ENCODE data around the gene ASB13. TPM values are rescaled to one million over a fixed set of nuclear protein-coding genes. Genes with fewer than 3 reads are reported as not detected.

The ASB13 gene
- total and polyA plus RNA-seq, 2 experiments from 2014 or later: 11.6 to 20.2 TPM

DNA sequence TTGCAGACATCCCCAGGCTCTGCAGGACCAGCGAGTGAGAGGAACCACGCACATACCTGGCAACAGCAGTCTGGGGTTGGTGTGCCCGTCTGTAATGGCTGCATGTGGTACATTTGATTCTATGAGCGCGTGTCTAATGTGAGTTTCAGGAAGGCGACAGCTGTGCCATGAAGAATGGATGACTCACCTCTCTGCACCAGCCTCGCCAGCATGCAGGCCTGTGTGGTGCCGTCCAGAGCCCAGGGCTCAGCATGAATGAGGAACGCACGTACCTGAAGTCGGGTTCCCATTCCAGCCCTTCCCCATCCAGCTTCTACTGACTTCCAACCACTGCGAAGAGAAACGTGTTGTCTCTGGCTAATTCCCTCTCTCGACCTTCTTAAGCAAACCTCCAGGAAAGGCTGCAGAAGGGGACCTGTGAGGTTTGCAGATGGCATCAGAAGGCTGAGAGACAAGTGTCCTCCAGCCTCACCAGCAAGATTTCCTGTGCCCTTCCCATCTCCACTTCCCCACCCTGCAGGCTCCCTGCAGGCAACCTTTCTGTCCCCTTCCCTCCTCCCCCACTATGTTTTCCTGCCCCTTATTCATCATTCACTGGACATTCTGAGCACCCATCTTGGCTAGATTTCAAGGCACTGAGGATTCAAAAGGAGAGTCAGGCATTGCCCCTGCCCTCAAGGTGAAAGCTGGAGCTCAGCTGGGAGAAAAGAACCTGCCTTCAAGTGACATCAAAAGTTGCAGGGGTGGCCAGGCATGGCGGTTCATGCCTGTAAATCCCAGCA lies 54.3 kb downstream of the ASB13 start:
- TF ChIP-seq NANOG (IDR thresholded peaks at IDR 0.05; ENCODE audit: borderline replicate concordance) (no peak), ZNF331 (CRISPR knock-in tag; IDR thresholded peaks at IDR 0.05; ENCODE audit: low read depth) (no peak), EZH2 (IDR thresholded peaks at IDR 0.05; ENCODE audit: low read depth, unreplicated experiment) (no peak), ZNF462 (CRISPR knock-in tag; IDR thresholded peaks at IDR 0.05) (no peak), EZH2phosphoT487 (IDR thresholded peaks at IDR 0.05; ENCODE audit: unreplicated experiment) (no peak), ETS1 (IDR thresholded peaks at IDR 0.05) (no peak), REST (IDR thresholded peaks at IDR 0.05; ENCODE audit: unreplicated experiment) (no peak), STAT1 (IDR thresholded peaks at IDR 0.05; ENCODE audit: unreplicated experiment) (no peak), CREB1 (CRISPR knock-in tag; IDR thresholded peaks at IDR 0.05; ENCODE audit: low read depth) (no peak), POLR2AphosphoS5 (IDR thresholded peaks at IDR 0.05; ENCODE audit: low read depth) (no peak), JUNB (IDR thresholded peaks at IDR 0.05; ENCODE audit: unreplicated experiment) (no peak), ZNF114 (CRISPR knock-in tag; IDR thresholded peaks at IDR 0.05) (no peak), CTCF (conservative IDR thresholded peaks at IDR 0.05; ENCODE audit: low read depth in 2 of 2) (no peak)
- no peak for ATAC-seq
- Mint-ChIP-seq H3K4me1 (no peaks in the 10 kb centered on the region; the same call in 2 of the 3 replicates), H3K4me3 (no peak overlapping the region), H3K27ac (no peak overlapping the region), H3K27me3 (ENCODE audit: insufficient read depth, low read depth, poor library complexity) (peaks cover 5% of the 10 kb centered on the region), H3K36me3 (ENCODE audit: low read depth) (no peaks in the 10 kb centered on the region), H3K9me3 (no peaks in the 10 kb centered on the region; the same call in 2 of the 3 replicates)
- Histone ChIP-seq H2AFZ (no peak overlapping the region), H3F3A (replicated peaks; ENCODE audit: low read depth) (no peaks in the 10 kb centered on the region), H3K4me3 (no peak overlapping the region), H3K79me2 (replicated peaks; ENCODE audit: insufficient read depth) (no peaks in the 10 kb centered on the region), H3K4me2 (no peak overlapping the region), H3K9me2 (ENCODE audit: insufficient read depth) (no peaks in the 10 kb centered on the region), H4K20me1 (replicated peaks; ENCODE audit: insufficient read depth) (no peaks in the 10 kb centered on the region), H3K4me1 (ENCODE audit: insufficient read depth) (no peaks in the 10 kb centered on the region), H3K27ac (ENCODE audit: low read depth) (no peak overlapping the region), H3K27me3 (ENCODE audit: insufficient read depth) (no peaks in the 10 kb centered on the region), H3K36me3 (ENCODE audit: insufficient read depth) (no peaks in the 10 kb centered on the region)
- DNase-seq (ENCODE audit: low spot score): no peak

Measured in GM23338 (cell line).